K562 (cell line): ENCODE results near the gene BLTP3B. TPM values are rescaled to one million over a fixed set of nuclear protein-coding genes. Genes with fewer than 3 reads are reported as not detected.
"Not testable (repeated sequence)": the region's sequence is repeated elsewhere in the genome, so short reads cannot be mapped to it uniquely, and the experiment has no call there.

Experiments
- ATAC-seq: fragments of 200-7000 bp; cut with Tn5 transposase; 3 replicates; pipeline ENCODE4 v1.9.1; 2020; ENCODE audit warnings: moderate library complexity
- BruUV-seq: library from RNA; stranded (reverse); fragments of 400-500 nt; replicated peaks from 2 replicates; lab custom pipeline; 2021; lab: Mats Ljungman, UMichigan
- CTCF ChIA-PET: fragments of 300-600 bp; formaldehyde crosslinking; extraction: SDS; loops from one replicate; lab custom pipeline; 2021; ENCODE audit warnings: low intra/inter-chr PET ratio; lab: Yijun Ruan, JAX
- POLR2A ChIA-PET: fragments of 300-600, 350-650 bp; sonication (Branson Sonifier 250); formaldehyde crosslinking; extraction: SDS; loops from one replicate; lab custom pipeline; 2021; ENCODE audit warnings: antibody characterized with exemption, inconsistent platforms; lab: Yijun Ruan, JAX
- DNase-seq, 4 experiments: peaks; one replicate each; pipeline versions ENCODE4 v3.0.0 to v3.0.0-alpha.2; 2011 to 2018; ENCODE audit warnings: low spot score in 3 of 4, mixed read lengths in 3 of 4; ENCODE audit errors: extremely low read depth in 1 of 4
- FAIRE-seq: peaks from 2 replicates; lab custom pipeline; 2011; peaks lifted over from hg19 to GRCh38; lab: Jason Lieb, UNC
- H2AFZ ChIP-seq: 2 replicates; pipeline ENCODE4 v1.6.0; 2011; ENCODE audit warnings: low read depth, low read length, control low read depth, inconsistent platforms
- H3K27ac ChIP-seq: fragments of 200-600 bp; 3 replicates; pipeline ENCODE4 v1.8.0; 2011; ENCODE audit warnings: low read depth, mild to moderate bottlenecking, control low read depth, inconsistent platforms, low read length, moderate library complexity, mixed read lengths; ENCODE audit errors: extremely low read depth
- H3K27me3 ChIP-seq, 2 experiments: fragments of 300-600 bp in 1 of 2; 2 replicates in 1 of 2; 3 replicates in 1 of 2; pipeline versions ENCODE4 v1.6.0 to v1.8.0; 2011; ENCODE audit warnings: inconsistent platforms in 2 of 2, low read length in 2 of 2, mild to moderate bottlenecking in 1 of 2, mixed read lengths in 1 of 2, moderate library complexity in 1 of 2; ENCODE audit not compliant: control insufficient read depth in 2 of 2, insufficient read depth in 2 of 2
- H3K36me3 ChIP-seq: fragments of 300-600 bp; 3 replicates; pipeline ENCODE4 v1.8.0; 2011; ENCODE audit warnings: mild to moderate bottlenecking, low read length, inconsistent platforms; ENCODE audit not compliant: control insufficient read depth, insufficient read depth
- H3K4me1 ChIP-seq, 2 experiments: fragments of 200-600 bp in 1 of 2; replicated peaks in 1 of 2; 2 replicates in 1 of 2; 3 replicates in 1 of 2; pipeline versions ENCODE4 v1.5.1 to v1.8.0; 2011; ENCODE audit warnings: inconsistent platforms in 2 of 2, low read length in 2 of 2, mild to moderate bottlenecking in 1 of 2, mixed read lengths in 1 of 2, moderate library complexity in 1 of 2; ENCODE audit not compliant: control insufficient read depth in 2 of 2, insufficient read depth in 2 of 2
- H3K4me2 ChIP-seq: 2 replicates; pipeline ENCODE4 v1.6.1; 2011; ENCODE audit warnings: low read length, control low read depth, inconsistent platforms, mixed read lengths; ENCODE audit not compliant: insufficient read depth
- H3K4me3 ChIP-seq: fragments of 200-600 bp; sonication (generic), shearing (Covaris generic); 2 replicates; pipeline ENCODE4 v1.5.1; 2016; ENCODE audit warnings: control low read depth, inconsistent platforms
- H3K79me2 ChIP-seq: fragments of 200-600 bp; 3 replicates; pipeline ENCODE4 v1.8.0; 2011; ENCODE audit warnings: low read length, inconsistent platforms; ENCODE audit not compliant: control insufficient read depth, insufficient read depth
- H3K9ac ChIP-seq, 2 experiments: 2 replicates each; pipeline versions ENCODE4 v1.6.0 to v1.6.1; 2011; ENCODE audit warnings: low read depth in 2 of 2, low read length in 2 of 2, control low read depth in 1 of 2, inconsistent platforms in 1 of 2, mild to moderate bottlenecking in 1 of 2, mixed read lengths in 1 of 2; ENCODE audit not compliant: insufficient read depth in 1 of 2
- H3K9me1 ChIP-seq: one replicate; pipeline ENCODE4 v1.6.0; 2011; ENCODE audit warnings: inconsistent platforms, mild to moderate bottlenecking, low read length, moderate library complexity; ENCODE audit not compliant: control insufficient read depth, insufficient read depth
- H3K9me3 ChIP-seq: replicated peaks from 2 replicates; pipeline ENCODE4 v1.5.1; 2011; ENCODE audit warnings: low read depth, low read length, inconsistent platforms; ENCODE audit not compliant: control insufficient read depth, insufficient read depth
- H4K20me1 ChIP-seq: replicated peaks from 2 replicates; pipeline ENCODE4 v1.6.1; 2011; ENCODE audit warnings: low read length, inconsistent platforms, mixed read lengths; ENCODE audit not compliant: control insufficient read depth, insufficient read depth
- BRF1 ChIP-seq: IDR thresholded peaks from 3 replicates; pipeline ENCODE4 v1.6.1; 2011; ENCODE audit warnings: borderline replicate concordance, mild to moderate bottlenecking; ENCODE audit not compliant: insufficient read length; ENCODE audit errors: extremely low read depth
- ELF4 ChIP-seq: fragments of 450-650 bp; formaldehyde crosslinking; IDR thresholded peaks from 2 replicates; pipeline ENCODE4 v1.4.0; 2022; ENCODE audit warnings: missing genetic modification characterization
- GMEB1 ChIP-seq: fragments of 250-450 bp; sonication (Bioruptor Pico); IDR thresholded peaks from 2 replicates; pipeline ENCODE4 v1.4.0; 2020; ENCODE audit warnings: mild to moderate bottlenecking
- NFYB ChIP-seq: IDR thresholded peaks from 2 replicates; pipeline ENCODE4 v1.6.1; 2011; ENCODE audit warnings: mild to moderate bottlenecking, moderate library complexity; ENCODE audit not compliant: insufficient read length; ENCODE audit errors: extremely low read depth
- RBFOX2 ChIP-seq: fragments of 200-400 bp; formaldehyde crosslinking; IDR thresholded peaks from 2 replicates; pipeline ENCODE4 v1.6.1; 2017; ENCODE audit warnings: low read depth, mild to moderate bottlenecking, low read length, moderate library complexity
- SRSF1 ChIP-seq: fragments of 200-400 bp; formaldehyde crosslinking; IDR thresholded peaks from 2 replicates; pipeline ENCODE4 v1.6.1; 2017; ENCODE audit warnings: mild to moderate bottlenecking, low read depth, low read length, moderate library complexity
- THAP12 ChIP-seq: fragments of 250-450 bp; sonication (Bioruptor Pico); IDR thresholded peaks from 2 replicates; pipeline ENCODE4 v1.9.0; 2021; ENCODE audit warnings: mild to moderate bottlenecking, inconsistent platforms
- ZNF184 ChIP-seq: sonication (generic); formaldehyde crosslinking; IDR thresholded peaks from 2 replicates; pipeline ENCODE4 v1.5.0; 2020; ENCODE audit warnings: missing genetic modification reagents
- ZNF239 ChIP-seq: fragments of 250-450 bp; sonication (Bioruptor Pico); IDR thresholded peaks from 2 replicates; pipeline ENCODE4 v1.4.0; 2020; ENCODE audit warnings: mild to moderate bottlenecking
- ZNF253 ChIP-seq: fragments of 250-450 bp; sonication (Bioruptor Pico); conservative IDR thresholded peaks from 2 replicates; pipeline ENCODE4 v1.6.1; 2021; ENCODE audit warnings: mild to moderate bottlenecking
- WGBS: fragments of 100-300 bp; shearing (Covaris generic); methylation state at CpG from one replicate; pipeline ENCODE4 v1.1.6; 2016; ENCODE audit warnings: low coverage, mixed read lengths; ENCODE audit not compliant: insufficient coverage; ENCODE audit errors: missing lambda C conversion rate; 5-methylcytosine and 5-hydroxymethylcytosine counted together
- in situ Hi-C: fragments of 300-500 bp; cut with MboI; formaldehyde crosslinking; loops from 4 replicates; pipeline ENCODE4 v1.15.0; 2018; ENCODE audit warnings: inconsistent platforms, mixed read lengths
- intact Hi-C: fragments of 100-400 bp; cut with micrococcal nuclease; formaldehyde crosslinking; loops from 2 replicates; pipeline ENCODE4 v1.14.2; 2022
- polyA plus RNA-seq, 8 experiments: library from polyadenylated mRNA; depleted of rRNA in 4 of 8; stranded (reverse) in 5 of 8; unstranded in 3 of 8; fragments of >200 nt; fragmentation: Nextera tagmentation in 2 of 8; fragmentation: Illumina TruSeq in 1 of 8; extraction: Ambion mirVana in 2 of 8; extraction: Trizol in 1 of 8; gene quantifications; 2 replicates each; pipeline versions ENCODE4 v1.2.1 to v1.2.3, GENCODE V29; 2011 to 2014; ENCODE audit warnings: inconsistent platforms in 1 of 8, missing spikeins in 1 of 8
- total RNA-seq, 7 experiments: library from RNA; depleted of rRNA in 6 of 7; stranded (reverse); fragments of >200 nt in 6 of 7; fragmentation: Illumina TruSeq in 2 of 7; extraction: Trizol in 2 of 7; gene quantifications; 2 replicates each; pipeline versions ENCODE4 v1.2.1 to v1.2.3, GENCODE V29; 2011 to 2021; ENCODE audit warnings: low replicate concordance in 1 of 7

BLTP3B gene
- total and polyA plus RNA-seq, 9 of the 15 experiments (the other 6 are each of a cell fraction or from before 2014, with no cell fraction given) = 3.9 to 27.4 (median 19.7) TPM

GRCh38 chr12:100188888-100189635 lies 46.4 kb upstream of the BLTP3B start:
- BruUV-seq, H3K9me3 ChIP-seq: not testable (repeated sequence)
- peak; percentile 51 for TF ChIP-seq NFYB
- TF ChIP-seq, all 486 proteins: peak for 1; not testable (repeated sequence) for 485
- H3K4me3 ChIP-seq, H3K27me3 ChIP-seq, ATAC-seq, H3K4me1 ChIP-seq, H3K9me1 ChIP-seq, in situ Hi-C loops, H3K27ac ChIP-seq, H3K36me3 ChIP-seq, intact Hi-C loops, H2AFZ ChIP-seq, H3K4me2 ChIP-seq, CTCF ChIA-PET, H3K79me2 ChIP-seq, FAIRE-seq, H4K20me1 ChIP-seq, H3K9ac ChIP-seq, DNase-seq: not testable (repeated sequence)
- 71% methylated on average over 11 of the region's 11 CpGs for WGBS
- POLR2A ChIA-PET = interaction anchor here (0.6 kb wide), 1 partner anchor 17 kb away, joined by 4 read pairs; no protein-coding TSS in a partner anchor

GRCh38 chr12:100187857-100188519 lies 45.3 kb upstream of the BLTP3B start:
- no peak for DNase-seq
- H3K4me2 ChIP-seq = no peak overlapping the region
- no peaks in the 10 kb centered on the region for H4K20me1 ChIP-seq
- H3K4me3 ChIP-seq = no peak overlapping the region
- no peak for FAIRE-seq
- no peaks in the 10 kb centered on the region for H3K9me3 ChIP-seq
- H3K9me1 ChIP-seq = no peaks in the 10 kb centered on the region
- 59% methylated on average over 5 of the region's 5 CpGs for WGBS
- no peaks in the 10 kb centered on the region; a peak in 1 of 5 replicates for H3K4me1 ChIP-seq
- no peak overlapping the region for H2AFZ ChIP-seq
- POLR2A ChIA-PET = no interaction called here
- CTCF ChIA-PET = no interaction called here
- BruUV-seq = no TSS peak
- H3K9ac ChIP-seq = no peak overlapping the region
- no peak overlapping the region for H3K27ac ChIP-seq
- intact Hi-C loops (no loop called here), in situ Hi-C loops (no loop called here)
- no peaks in the 10 kb centered on the region; a peak in 1 of 5 replicates for H3K27me3 ChIP-seq
- no peaks in the 10 kb centered on the region for H3K79me2 ChIP-seq
- ATAC-seq = no peak
- peaks cover 3% of the 10 kb centered on the region; the same call in 1 of the 3 replicates for H3K36me3 ChIP-seq
- TF ChIP-seq ZNF253 (CRISPR knock-in tag) (no peak), THAP12 (CRISPR knock-in tag) (no peak), ELF4 (CRISPR knock-in tag) (no peak), SRSF1 (no peak), ZNF239 (CRISPR knock-in tag) (no peak), RBFOX2 (no peak), ZNF184 (CRISPR knock-in tag) (no peak), GMEB1 (CRISPR knock-in tag) (no peak), BRF1 (no peak)
